Hindlimb muscle (tissue), 1 donor: Measurements from ENCODE around the gene TSPAN11. TPM values are rescaled to one million over a fixed set of nuclear protein-coding genes. Genes with fewer than 3 reads are reported as not detected.
A peak's percentile ranks its signal among the peaks of the same experiment; 100 is the strongest.
"Not testable (repeated sequence)": the region's sequence is repeated elsewhere in the genome, so short reads cannot be mapped to it uniquely, and the experiment has no call there.

Source experiments
- DNase-seq: peaks from one replicate; pipeline ENCODE4 v3.0.0-alpha.2; 2013
- polyA plus RNA-seq: library from polyadenylated mRNA; unstranded; fragments of 120-200 nt; gene quantifications from one replicate; pipeline ENCODE4 v1.2.1, GENCODE V29; 2013; ENCODE audit not compliant: insufficient read length

TSPAN11 gene
- polyA plus RNA-seq, 1 donor: 5.9 TPM

GRCh38 chr12:31003861-31004640 is 77.5 kb downstream of the TSPAN11 start:
- DNase-seq: no peak

GRCh38 chr12:31004666-31005065 is 78.1 kb downstream of the TSPAN11 start:
- no peak for DNase-seq

GRCh38 chr12:31005256-31005943 is 78.9 kb downstream of the TSPAN11 start:
- no peak for DNase-seq

- no peak for DNase-seq
Observed at GRCh38 chr12:31005944-31006361, 79.4 kb downstream of the TSPAN11 start.

GRCh38 chr12:31006416-31007152 is 80.0 kb downstream of the TSPAN11 start:
- no peak for DNase-seq

- DNase-seq: no peak
Observed at GRCh38 chr12:31007153-31007495, 80.6 kb downstream of the TSPAN11 start.

- no peak for DNase-seq
Observed at GRCh38 chr12:31007636-31008175, 81.2 kb downstream of the TSPAN11 start.

GRCh38 chr12:31008241-31008761 is 81.8 kb downstream of the TSPAN11 start:
- no peak for DNase-seq

- DNase-seq: no peak
Observed at GRCh38 chr12:31008961-31009840, 82.7 kb downstream of the TSPAN11 start.

- no peak for DNase-seq
Observed at GRCh38 chr12:31009976-31010375, 83.4 kb downstream of the TSPAN11 start.

GRCh38 chr12:31011336-31011735 is 84.8 kb downstream of the TSPAN11 start:
- no peak for DNase-seq

GRCh38 chr12:31011746-31012566 is 85.4 kb downstream of the TSPAN11 start:
- DNase-seq: no peak

- not testable (repeated sequence) for DNase-seq
Observed at GRCh38 chr12:31012567-31012891, 86.0 kb downstream of the TSPAN11 start.

- no peak for DNase-seq
Observed at GRCh38 chr12:31015215-31015614, 88.7 kb downstream of the TSPAN11 start.

GRCh38 chr12:31016057-31016456 is 89.5 kb downstream of the TSPAN11 start:
- DNase-seq: no peak

GRCh38 chr12:31017535-31017934 is 91.0 kb downstream of the TSPAN11 start:
- no peak for DNase-seq

- peak; percentile 46 for DNase-seq
Observed at GRCh38 chr12:31018106-31018789, 91.7 kb downstream of the TSPAN11 start.

GRCh38 chr12:31018790-31019505 is 92.4 kb downstream of the TSPAN11 start:
- DNase-seq: no peak

GRCh38 chr12:31019561-31019960 is 93.0 kb downstream of the TSPAN11 start:
- DNase-seq: no peak

GRCh38 chr12:31019976-31020375 is 93.4 kb downstream of the TSPAN11 start:
- DNase-seq: no peak
